Adrenal gland (tissue), 12 donors: ENCODE data around the gene ZNF654. TPM values are rescaled to one million over a fixed set of nuclear protein-coding genes. Genes with fewer than 3 reads are reported as not detected.

Experiments
- DNase-seq, 7 donors: peaks; one replicate each; pipeline ENCODE4 v3.0.0-alpha.2; 2019 to 2020
- H3K27ac ChIP-seq, 5 donors: fragments of 200-600 bp; sonication (generic) in 4 of 5; 1 replicate in 3 of 5; 2 replicates in 2 of 5; pipeline versions ENCODE4 v1.5.1 to v1.8.0; 2016 to 2020; ENCODE audit warnings: mild to moderate bottlenecking in 1 of 5
- H3K27me3 ChIP-seq: fragments of 200-600 bp; 2 replicates; pipeline ENCODE4 v1.8.0; 2021
- H3K36me3 ChIP-seq, 2 donors: fragments of 200-600 bp; replicated peaks in 1 of 2; 1 replicate in 1 of 2; 2 replicates in 1 of 2; pipeline versions ENCODE4 v1.5.1 to v1.8.0; 2018 to 2022
- H3K4me1 ChIP-seq, 2 donors: fragments of 200-600 bp; replicated peaks in 1 of 2; 1 replicate in 1 of 2; 2 replicates in 1 of 2; pipeline versions ENCODE4 v1.5.1 to v1.8.0; 2018 to 2021
- H3K4me3 ChIP-seq, 4 donors: fragments of 200-600 bp; sonication (generic) in 3 of 4; one replicate each; pipeline ENCODE4 v1.5.1; 2016 to 2018
- H3K9me3 ChIP-seq, 3 donors: fragments of 200-600 bp; sonication (generic) in 1 of 3; replicated peaks in 1 of 3; 1 replicate in 2 of 3; 2 replicates in 1 of 3; pipeline versions ENCODE4 v1.5.1 to v1.8.0; 2016 to 2021
- CTCF ChIP-seq, 6 experiments: fragments of 450-650 bp in 4 of 6; fragments of 200-600 bp in 2 of 6; sonication (generic) in 1 of 6; IDR thresholded peaks; 1 replicate in 5 of 6; 2 replicates in 1 of 6; pipeline versions ENCODE4 v1.5.1 to v1.8.0; 2016 to 2021; ENCODE audit warnings: antibody characterized with exemption in 6 of 6, mild to moderate bottlenecking in 2 of 6, moderate library complexity in 1 of 6
- POLR2A ChIP-seq, 2 donors: fragments of 450-650 bp; IDR thresholded peaks; one replicate each; pipeline ENCODE4 v1.6.1; 2017; ENCODE audit warnings: antibody characterized with exemption in 2 of 2, mild to moderate bottlenecking in 2 of 2, moderate library complexity in 1 of 2
- WGBS, 4 donors: extraction: QIAGEN DNeasy Blood & Tissue Kit in 2 of 4; methylation state at CpG; one replicate each; pipeline versions ENCODE4 v1.1.5 to v1.1.7; 2013 to 2017; 5-methylcytosine and 5-hydroxymethylcytosine counted together
- intact Hi-C, 2 donors: fragments of 100-400 bp; cut with DNase I; formaldehyde crosslinking; loops; one replicate each; pipeline versions ENCODE4 v1.14.1 to v1.15.0; 2022 to 2023
- polyA plus RNA-seq, 3 donors: library from polyadenylated mRNA; stranded (reverse); fragments of 200-250 nt in 2 of 3; fragments of 350-450 nt in 1 of 3; fragmentation: Illumina TruSeq in 1 of 3; extraction: RNeasy Lipid Tissue Mini Kit (QIAGEN cat#74804) in 1 of 3; gene quantifications; one replicate each; pipeline ENCODE4 v1.2.3, GENCODE V29; 2013 to 2014
- total RNA-seq, 9 donors: library from RNA; depleted of rRNA in 4 of 9; stranded (reverse); fragments of >200 nt in 4 of 9; fragments of 120-200 nt in 1 of 9; fragmentation: NEBNext Ultra II Directional in 1 of 9; extraction: Animal tissue kit (Norgen Biotek cat#: 25700) in 1 of 9; gene quantifications; one replicate each; pipeline versions ENCODE4 v1.1.0 to v1.2.4, GENCODE V29; 2013 to 2023
- donor health status: healthy with polysubstance abuse.
- donor health status: Bipolar disorder and iron deficiency.
- donor health status: DM: yes; HTN: yes; CAD: no.
- donor health status: DM: no; HTN: no; CAD: no.
- donor health status: DM: no; HTN: no; CAD: no.
- donor health status: DM: yes; HTN: yes; CAD: no.

Gene ZNF654
- total and polyA plus RNA-seq, 12 donors = 2.5 to 18.6 (median 10.7) TPM

GRCh38 chr3:88189361-88189810 is 130.3 kb downstream of the ZNF654 start:
- no peaks in the 10 kb centered on the region for H3K9me3 ChIP-seq
- no peaks in the 10 kb centered on the region for H3K27me3 ChIP-seq
- H3K27ac ChIP-seq = no peak overlapping the region
- no peak overlapping the region for H3K4me3 ChIP-seq
- TF ChIP-seq POLR2A (IDR thresholded peaks at IDR 0.05) = no peak
- TF ChIP-seq CTCF (IDR thresholded peaks at IDR 0.05) = no peak
- no peak for DNase-seq
- WGBS, 4 donors = 84 to 91% (median 86%) methylated on average over 11 of the region's 11 CpGs
- H3K36me3 ChIP-seq = no peaks in the 10 kb centered on the region
- no peaks in the 10 kb centered on the region for H3K4me1 ChIP-seq
- intact Hi-C loops = no loop called here

- TF ChIP-seq CTCF (IDR thresholded peaks at IDR 0.05) (no peak), POLR2A (IDR thresholded peaks at IDR 0.05) (no peak)
- intact Hi-C loops = no loop called here
- H3K27me3 ChIP-seq = no peaks in the 10 kb centered on the region
- WGBS, 4 donors = 58 to 76% (median 69%) methylated on average over 3 to 4 of the region's 4 CpGs
- no peaks in the 10 kb centered on the region for H3K4me1 ChIP-seq
- no peak overlapping the region for H3K4me3 ChIP-seq
- H3K27ac ChIP-seq = no peak overlapping the region
- H3K9me3 ChIP-seq = no peaks in the 10 kb centered on the region
- H3K36me3 ChIP-seq = no peaks in the 10 kb centered on the region
- no peak for DNase-seq
Observed at GRCh38 chr3:88191872-88192409, 132.9 kb downstream of the ZNF654 start.

- no peak for TF ChIP-seq CTCF (IDR thresholded peaks at IDR 0.05)
- Histone ChIP-seq H3K9me3 (no peaks in the 10 kb centered on the region), H3K4me1 (no peaks in the 10 kb centered on the region), H3K27me3 (no peaks in the 10 kb centered on the region), H3K36me3 (no peaks in the 10 kb centered on the region), H3K27ac (no peak overlapping the region), H3K4me3 (no peak overlapping the region)
- no peak for DNase-seq
- intact Hi-C loops = no loop called here
- WGBS, 4 donors = 50 to 64% (median 54%) methylated on average over 3 of the region's 3 CpGs
Observed at GRCh38 chr3:88192631-88193030, 133.6 kb downstream of the ZNF654 start.

Other genes with a start within 250 kb of the ZNF654 start
- 10 to 100 TPM; 36.7 to 83.6 (median 55.7) TPM for gene CGGBP1, start 250 bp upstream of the ZNF654 start, total RNA-seq
- 10 to 100 TPM; 35.7 to 56.5 (median 52.0) TPM for gene CGGBP1, start 250 bp upstream of the ZNF654 start, polyA plus RNA-seq
- gene C3orf38, start 90.7 kb downstream of the ZNF654 start, total RNA-seq = 10 to 100 TPM in 8 of 9 donors, 1 to 10 TPM in 1; 7.7 to 32.2 (median 20.1) TPM
- gene C3orf38, start 90.7 kb downstream of the ZNF654 start, polyA plus RNA-seq = 10 to 100 TPM in 1 of 3 donors, 1 to 10 TPM in 2; 4.3 to 26.1 (median 6.3) TPM